Adrenal gland (tissue), 5 donors: ENCODE measurements around the gene SIM2.

Experiments used
- POLR2A ChIP-seq, 2 donors: fragments of 450-650 bp; IDR thresholded peaks; one replicate each; pipeline ENCODE4 v1.6.1; 2017; ENCODE audit warnings: antibody characterized with exemption in 2 of 2, mild to moderate bottlenecking in 2 of 2, moderate library complexity in 1 of 2
- TF ChIP-seq, protein P1 (sequence below), 6 experiments: fragments of 450-650 bp in 4 of 6; fragments of 200-600 bp in 2 of 6; sonication (generic) in 1 of 6; IDR thresholded peaks; 1 replicate in 5 of 6; 2 replicates in 1 of 6; pipeline versions ENCODE4 v1.5.1 to v1.8.0; 2016 to 2021; ENCODE audit warnings: antibody characterized with exemption in 6 of 6, mild to moderate bottlenecking in 2 of 6, moderate library complexity in 1 of 6
- donor health status: DM: no; HTN: no; CAD: no.

GRCh38 chr21:36705679-36706481, 7.0 kb downstream of the SIM2 start:
- TF ChIP-seq, protein P1, sequence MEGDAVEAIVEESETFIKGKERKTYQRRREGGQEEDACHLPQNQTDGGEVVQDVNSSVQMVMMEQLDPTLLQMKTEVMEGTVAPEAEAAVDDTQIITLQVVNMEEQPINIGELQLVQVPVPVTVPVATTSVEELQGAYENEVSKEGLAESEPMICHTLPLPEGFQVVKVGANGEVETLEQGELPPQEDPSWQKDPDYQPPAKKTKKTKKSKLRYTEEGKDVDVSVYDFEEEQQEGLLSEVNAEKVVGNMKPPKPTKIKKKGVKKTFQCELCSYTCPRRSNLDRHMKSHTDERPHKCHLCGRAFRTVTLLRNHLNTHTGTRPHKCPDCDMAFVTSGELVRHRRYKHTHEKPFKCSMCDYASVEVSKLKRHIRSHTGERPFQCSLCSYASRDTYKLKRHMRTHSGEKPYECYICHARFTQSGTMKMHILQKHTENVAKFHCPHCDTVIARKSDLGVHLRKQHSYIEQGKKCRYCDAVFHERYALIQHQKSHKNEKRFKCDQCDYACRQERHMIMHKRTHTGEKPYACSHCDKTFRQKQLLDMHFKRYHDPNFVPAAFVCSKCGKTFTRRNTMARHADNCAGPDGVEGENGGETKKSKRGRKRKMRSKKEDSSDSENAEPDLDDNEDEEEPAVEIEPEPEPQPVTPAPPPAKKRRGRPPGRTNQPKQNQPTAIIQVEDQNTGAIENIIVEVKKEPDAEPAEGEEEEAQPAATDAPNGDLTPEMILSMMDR (IDR thresholded peaks at IDR 0.05): no peak
- TF ChIP-seq POLR2A (IDR thresholded peaks at IDR 0.05): no peak
